ENCODE data around the gene PAF1. TPM values are rescaled to one million over a fixed set of nuclear protein-coding genes. Genes with fewer than 3 reads are reported as not detected.

Gene PAF1
- total RNA-seq, 1 experiment from 2014 or later: 38.0 TPM

GRCh38 chr19:39416152-39417120 lies 25.5 kb upstream of the PAF1 start:
- Histone ChIP-seq H4K8ac (replicated peaks; ENCODE audit: insufficient read length, low read depth, low read length) (no peak overlapping the region), H3K23ac (ENCODE audit: insufficient read length, low read depth, low read length) (no peak overlapping the region), H2BK12ac (ENCODE audit: insufficient read length, low read depth, low read length) (no peak overlapping the region), H3K4me1 (ENCODE audit: insufficient read depth, low read length) (peaks cover under 1% of the 10 kb centered on the region; the same call in 1 of the 2 replicates), H2BK20ac (ENCODE audit: low read depth, low read length, poor library complexity, severe bottlenecking) (no peak overlapping the region), H2BK5ac (ENCODE audit: insufficient read length, low read length) (no peak overlapping the region), H3K23me2 (ENCODE audit: insufficient read length, low read depth, low read length, poor library complexity, severe bottlenecking) (peaks cover 7% of the 10 kb centered on the region), H2BK120ac (ENCODE audit: low read depth, low read length, poor library complexity, severe bottlenecking) (no peak overlapping the region), H3K18ac (ENCODE audit: insufficient read length, low read depth, low read length) (no peak overlapping the region), H3K79me2 (ENCODE audit: insufficient read depth, low read length) (peaks cover 6% of the 10 kb centered on the region; the same call in 1 of the 2 replicates), H3K79me1 (ENCODE audit: insufficient read depth, low read depth, low read length, poor library complexity, severe bottlenecking) (peaks cover 6% of the 10 kb centered on the region), H3K9ac (ENCODE audit: extremely low read depth, insufficient read length, low read length) (no peak overlapping the region), H3K27ac (ENCODE audit: insufficient read length, low read depth, low read length) (no peak overlapping the region), H2AFZ (ENCODE audit: low read length) (no peak overlapping the region), H2AK5ac (ENCODE audit: insufficient read length, low read length) (no peak overlapping the region), H3K14ac (ENCODE audit: insufficient read depth, low read length) (no peak overlapping the region), H4K91ac (ENCODE audit: insufficient read length, low read depth, low read length) (no peak overlapping the region), H3K56ac (ENCODE audit: insufficient read length, low read depth, low read length) (no peak overlapping the region), H3K27me3 (ENCODE audit: insufficient read depth, low read length) (no peaks in the 10 kb centered on the region), H3T11ph (ENCODE audit: low read length) (no peak overlapping the region), H3K4ac (ENCODE audit: low read depth, low read length) (no peak overlapping the region), H2BK15ac (ENCODE audit: low read depth, low read length) (no peak overlapping the region), H4K20me1 (ENCODE audit: control insufficient read depth, insufficient read depth, insufficient read length) (peaks cover under 1% of the 10 kb centered on the region), H3K9me3 (ENCODE audit: control insufficient read depth, low read depth, low read length) (no peaks in the 10 kb centered on the region), H3K4me2 (ENCODE audit: insufficient read depth, insufficient read length, low read length) (no peak overlapping the region), H4K5ac (ENCODE audit: insufficient read length, low read depth, low read length) (no peak overlapping the region)
- no peaks in the 10 kb centered on the region; a peak in 1 of 5 replicates for H3K9me3 Mint-ChIP-seq
- no peak for DNase-seq
- WGBS (ENCODE audit: extremely low coverage, insufficient read length, low lambda C conversion rate): no CpG with 5 or more reads among the region's 27 CpGs
- no peak overlapping the region for H3K4me3 Mint-ChIP-seq
- no peak for TF ChIP-seq CTCF (conservative IDR thresholded peaks at IDR 0.05)
- H3K27ac Mint-ChIP-seq: no peak overlapping the region
- H3K27me3 Mint-ChIP-seq (ENCODE audit: low read depth): peaks cover 1% of the 10 kb centered on the region; the same call in 1 of the 2 replicates
- H3K36me3 Mint-ChIP-seq (ENCODE audit: insufficient read depth in 1 of 3, low read depth in 3 of 3): peaks cover 16 to 69% (median 49%) of the 10 kb centered on the region in 3 experiments
- H3K4me1 Mint-ChIP-seq: peaks cover 16 to 23% of the 10 kb centered on the region in 2 experiments
